HG02885 (cell line): ENCODE measurements around the gene PPP1R14B.
A peak's percentile ranks its signal among the peaks of the same experiment; 100 is the strongest.

Source experiments
- ATAC-seq: cut with Tn5 transposase; IDR thresholded peaks from one replicate; pipeline ENCODE4 v1.9.1; 2021; ENCODE audit warnings: mild to moderate bottlenecking; ENCODE audit not compliant: unreplicated experiment, poor library complexity

Gene PPP1R14B

GRCh38 chr11:64283092-64283491, 36.3 kb upstream of the PPP1R14B start:
- no peak for ATAC-seq

GRCh38 chr11:64281957-64282770, 35.4 kb upstream of the PPP1R14B start:
- ATAC-seq: no peak

- ATAC-seq: no peak
Observed at GRCh38 chr11:64278576-64279190, 31.9 kb upstream of the PPP1R14B start.

- ATAC-seq: no peak
Observed at GRCh38 chr11:64276653-64277431, 30.1 kb upstream of the PPP1R14B start.

GRCh38 chr11:64275841-64276240, 29.1 kb upstream of the PPP1R14B start:
- no peak for ATAC-seq

GRCh38 chr11:64275031-64275800, 28.5 kb upstream of the PPP1R14B start:
- ATAC-seq: no peak

- ATAC-seq: peak; percentile 77
Observed at GRCh38 chr11:64269540-64270220, 22.9 kb upstream of the PPP1R14B start.

- peak; percentile 12 for ATAC-seq
Observed at GRCh38 chr11:64268893-64269539, 22.3 kb upstream of the PPP1R14B start.

- ATAC-seq: no peak
Observed at GRCh38 chr11:64268025-64268892, 21.5 kb upstream of the PPP1R14B start.

GRCh38 chr11:64267207-64267945, 20.6 kb upstream of the PPP1R14B start:
- ATAC-seq: no peak

- ATAC-seq: no peak
Observed at GRCh38 chr11:64266339-64266738, 19.6 kb upstream of the PPP1R14B start.

GRCh38 chr11:64265176-64266160, 18.7 kb upstream of the PPP1R14B start:
- ATAC-seq: no peak

- ATAC-seq: no peak
Observed at GRCh38 chr11:64264371-64264852, 17.7 kb upstream of the PPP1R14B start.

GRCh38 chr11:64263947-64264317, 17.2 kb upstream of the PPP1R14B start:
- no peak for ATAC-seq

- ATAC-seq: no peak
Observed at GRCh38 chr11:64263021-64263946, 16.5 kb upstream of the PPP1R14B start.
